ENCODE results near the gene PRND. TPM values are rescaled to one million over a fixed set of nuclear protein-coding genes. Genes with fewer than 3 reads are reported as not detected.
"Not testable (repeated sequence)": the region's sequence is repeated elsewhere in the genome, so short reads cannot be mapped to it uniquely, and the experiment has no call there.

PRND gene
- polyA plus RNA-seq, 1 donor (not counting 4 experiments of a cell fraction or from before 2014, with no cell fraction given) = not detected

DNA sequence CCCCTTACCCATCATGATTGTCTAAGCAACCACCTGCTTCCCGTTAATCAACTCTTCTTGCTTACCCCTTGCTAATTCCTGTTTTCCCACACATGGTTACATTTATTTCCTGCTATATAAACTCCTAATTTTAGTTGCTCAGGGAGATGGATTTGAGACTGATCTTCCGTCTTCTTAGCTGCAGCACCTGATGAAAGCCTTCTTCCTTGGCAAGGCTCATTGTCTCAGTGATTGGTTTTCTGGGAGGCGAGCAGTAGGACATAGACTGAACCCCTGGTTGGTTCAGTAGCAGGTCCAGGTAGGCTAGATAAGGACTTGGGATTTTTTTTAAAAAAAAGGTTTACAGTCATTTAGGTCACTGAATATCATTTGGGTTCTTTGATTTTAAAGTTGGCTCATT is 50.4 kb downstream of the PRND start:
- Histone ChIP-seq H3K79me2 (ENCODE audit: control insufficient read depth, insufficient read depth, low read length) (no peaks in the 10 kb centered on the region), H4K20me1 (ENCODE audit: control insufficient read depth, extremely low read depth, insufficient read depth, low read length) (no peaks in the 10 kb centered on the region), H3K36me3 (ENCODE audit: control insufficient read depth in 2 of 2, extremely low read depth in 1 of 2, insufficient read depth in 2 of 2, low read length in 2 of 2) (no peaks in the 10 kb centered on the region), H3K27ac (ENCODE audit: control insufficient read depth, insufficient read depth, low read length) (no peak overlapping the region), H3K27me3 (ENCODE audit: control insufficient read depth, extremely low read depth, insufficient read depth, low read length) (no peaks in the 10 kb centered on the region), H3K9ac (ENCODE audit: control insufficient read depth, extremely low read depth, insufficient read depth, low read length) (no peak overlapping the region), H3K4me1 (ENCODE audit: control insufficient read depth, extremely low read depth, insufficient read depth, low read length) (no peaks in the 10 kb centered on the region), H3K9me1 (ENCODE audit: control insufficient read depth, extremely low read depth, insufficient read depth, low read length) (no peaks in the 10 kb centered on the region), H3K4me2 (ENCODE audit: control insufficient read depth, extremely low read depth, insufficient read depth, low read depth, low read length) (no peak overlapping the region), H2AFZ (ENCODE audit: control insufficient read depth, low read length) (no peak overlapping the region), H3K4me3 (ENCODE audit: control insufficient read depth in 2 of 3, extremely low read depth in 1 of 3, insufficient read depth in 2 of 3, low read depth in 1 of 3, low read length in 3 of 3) (no peak overlapping the region), H3K9me3 (ENCODE audit: control insufficient read depth, low read depth, low read length) (peaks cover 6% of the 10 kb centered on the region)
- dilution Hi-C loops (cut with MboI; ENCODE audit: extremely low pct_ligation_motif_present, low sequenced_read_pairs) = no loop called here
- FAIRE-seq (no peak), DNase-seq (ENCODE audit: low read depth, low spot score) (no peak)
- TF ChIP-seq EZH2 (IDR thresholded peaks at IDR 0.05; ENCODE audit: low read length) = no peak
- TF ChIP-seq, protein P1, sequence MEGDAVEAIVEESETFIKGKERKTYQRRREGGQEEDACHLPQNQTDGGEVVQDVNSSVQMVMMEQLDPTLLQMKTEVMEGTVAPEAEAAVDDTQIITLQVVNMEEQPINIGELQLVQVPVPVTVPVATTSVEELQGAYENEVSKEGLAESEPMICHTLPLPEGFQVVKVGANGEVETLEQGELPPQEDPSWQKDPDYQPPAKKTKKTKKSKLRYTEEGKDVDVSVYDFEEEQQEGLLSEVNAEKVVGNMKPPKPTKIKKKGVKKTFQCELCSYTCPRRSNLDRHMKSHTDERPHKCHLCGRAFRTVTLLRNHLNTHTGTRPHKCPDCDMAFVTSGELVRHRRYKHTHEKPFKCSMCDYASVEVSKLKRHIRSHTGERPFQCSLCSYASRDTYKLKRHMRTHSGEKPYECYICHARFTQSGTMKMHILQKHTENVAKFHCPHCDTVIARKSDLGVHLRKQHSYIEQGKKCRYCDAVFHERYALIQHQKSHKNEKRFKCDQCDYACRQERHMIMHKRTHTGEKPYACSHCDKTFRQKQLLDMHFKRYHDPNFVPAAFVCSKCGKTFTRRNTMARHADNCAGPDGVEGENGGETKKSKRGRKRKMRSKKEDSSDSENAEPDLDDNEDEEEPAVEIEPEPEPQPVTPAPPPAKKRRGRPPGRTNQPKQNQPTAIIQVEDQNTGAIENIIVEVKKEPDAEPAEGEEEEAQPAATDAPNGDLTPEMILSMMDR (optimal IDR thresholded peaks at IDR 0.05 in 1 of 3, IDR thresholded peaks at IDR 0.05 in 1 of 3, conservative IDR thresholded peaks at IDR 0.05 in 1 of 3; ENCODE audit: extremely low read depth in 1 of 3, insufficient read depth in 2 of 3, low read length in 3 of 3) = no peak

DNA sequence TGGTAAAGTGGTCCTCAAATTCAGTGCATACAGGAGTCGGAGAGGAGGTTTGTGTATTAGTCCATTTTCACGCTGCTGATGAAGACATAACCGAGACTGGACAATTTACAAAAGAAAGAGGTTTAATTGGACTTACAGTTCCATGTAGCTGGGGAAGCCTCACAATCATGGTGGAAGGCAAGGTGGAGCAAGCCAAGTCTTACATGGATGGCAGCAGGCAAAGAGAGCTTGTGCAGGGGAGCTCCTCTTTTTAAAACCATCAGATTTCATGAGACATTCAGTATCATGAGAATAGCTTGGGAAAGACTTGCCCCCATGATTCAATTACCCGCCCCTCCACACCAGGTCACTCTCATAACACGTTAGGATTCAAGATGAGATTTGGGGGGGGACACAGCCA is 51.3 kb downstream of the PRND start:
- H3K9ac ChIP-seq (ENCODE audit: control insufficient read depth, extremely low read depth, insufficient read depth, low read length); H3K9me1 ChIP-seq (ENCODE audit: control insufficient read depth, extremely low read depth, insufficient read depth, low read length); H3K9me3 ChIP-seq (ENCODE audit: control insufficient read depth, low read depth, low read length); H3K27me3 ChIP-seq (ENCODE audit: control insufficient read depth, extremely low read depth, insufficient read depth, low read length); H3K27ac ChIP-seq (ENCODE audit: control insufficient read depth, insufficient read depth, low read length); H3K4me1 ChIP-seq (ENCODE audit: control insufficient read depth, extremely low read depth, insufficient read depth, low read length); H2AFZ ChIP-seq (ENCODE audit: control insufficient read depth, low read length); H4K20me1 ChIP-seq (ENCODE audit: control insufficient read depth, extremely low read depth, insufficient read depth, low read length); H3K4me2 ChIP-seq (ENCODE audit: control insufficient read depth, extremely low read depth, insufficient read depth, low read depth, low read length); H3K79me2 ChIP-seq (ENCODE audit: control insufficient read depth, insufficient read depth, low read length); dilution Hi-C loops (cut with MboI; ENCODE audit: extremely low pct_ligation_motif_present, low sequenced_read_pairs); DNase-seq (ENCODE audit: low read depth, low spot score); H3K36me3 ChIP-seq (ENCODE audit: control insufficient read depth in 2 of 2, extremely low read depth in 1 of 2, insufficient read depth in 2 of 2, low read length in 2 of 2); FAIRE-seq; H3K4me3 ChIP-seq (ENCODE audit: control insufficient read depth in 2 of 3, extremely low read depth in 1 of 3, insufficient read depth in 2 of 3, low read depth in 1 of 3, low read length in 3 of 3): not testable (repeated sequence)

DNA sequence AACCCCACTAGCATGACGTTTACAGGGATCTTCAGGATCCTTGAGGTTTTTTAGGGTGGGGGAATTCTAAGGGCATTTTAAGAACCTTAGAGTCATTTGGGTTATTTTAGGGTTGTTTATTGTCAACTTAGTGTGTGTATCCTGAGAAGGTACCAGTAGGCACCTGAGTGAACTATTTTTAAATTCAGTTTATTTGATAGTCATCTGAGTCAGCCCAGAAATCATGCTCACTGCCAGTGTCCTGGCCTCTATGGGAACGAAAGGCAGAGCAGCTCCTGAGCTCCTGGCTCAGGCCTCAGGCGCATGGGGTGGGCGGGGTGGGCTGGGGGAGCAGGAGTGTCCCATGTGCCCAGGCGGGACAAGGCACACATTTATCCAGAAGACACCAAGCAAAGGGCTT is 52.0 kb downstream of the PRND start:
- FAIRE-seq (no peak), DNase-seq (ENCODE audit: low read depth, low spot score) (no peak)
- no peak overlapping the region for H3K27ac ChIP-seq (ENCODE audit: control insufficient read depth, insufficient read depth, low read length)
- H3K4me2 ChIP-seq (ENCODE audit: control insufficient read depth, extremely low read depth, insufficient read depth, low read depth, low read length) = no peak overlapping the region
- H3K9ac ChIP-seq (ENCODE audit: control insufficient read depth, extremely low read depth, insufficient read depth, low read length) = no peak overlapping the region
- no peaks in the 10 kb centered on the region for H3K36me3 ChIP-seq (ENCODE audit: control insufficient read depth in 2 of 2, extremely low read depth in 1 of 2, insufficient read depth in 2 of 2, low read length in 2 of 2)
- dilution Hi-C loops (cut with MboI; ENCODE audit: extremely low pct_ligation_motif_present, low sequenced_read_pairs) = no loop called here
- no peaks in the 10 kb centered on the region for H4K20me1 ChIP-seq (ENCODE audit: control insufficient read depth, extremely low read depth, insufficient read depth, low read length)
- H2AFZ ChIP-seq (ENCODE audit: control insufficient read depth, low read length) = no peak overlapping the region
- H3K9me3 ChIP-seq (ENCODE audit: control insufficient read depth, low read depth, low read length) = peaks cover 6% of the 10 kb centered on the region
- no peaks in the 10 kb centered on the region for H3K79me2 ChIP-seq (ENCODE audit: control insufficient read depth, insufficient read depth, low read length)
- TF ChIP-seq, protein P1 (optimal IDR thresholded peaks at IDR 0.05 in 1 of 3, IDR thresholded peaks at IDR 0.05 in 1 of 3, conservative IDR thresholded peaks at IDR 0.05 in 1 of 3; ENCODE audit: extremely low read depth in 1 of 3, insufficient read depth in 2 of 3, low read length in 3 of 3) = no peak
- no peak for TF ChIP-seq EZH2 (IDR thresholded peaks at IDR 0.05; ENCODE audit: low read length)
- no peaks in the 10 kb centered on the region for H3K9me1 ChIP-seq (ENCODE audit: control insufficient read depth, extremely low read depth, insufficient read depth, low read length)
- no peak overlapping the region for H3K4me3 ChIP-seq (ENCODE audit: control insufficient read depth in 2 of 3, extremely low read depth in 1 of 3, insufficient read depth in 2 of 3, low read depth in 1 of 3, low read length in 3 of 3)
- no peaks in the 10 kb centered on the region for H3K27me3 ChIP-seq (ENCODE audit: control insufficient read depth, extremely low read depth, insufficient read depth, low read length)
- no peaks in the 10 kb centered on the region for H3K4me1 ChIP-seq (ENCODE audit: control insufficient read depth, extremely low read depth, insufficient read depth, low read length)
